Liver (tissue), 3 donors: Measurements from ENCODE around the gene COL23A1.

ENCODE experiments used
- EGR1 ChIP-seq, 2 donors: IDR thresholded peaks; 2 replicates each; pipeline ENCODE4 v1.6.1; 2016 to 2018; ENCODE audit warnings: antibody characterized with exemption in 2 of 2, low read depth in 2 of 2
- SP1 ChIP-seq: IDR thresholded peaks from 2 replicates; pipeline ENCODE4 v1.6.1; 2018; ENCODE audit warnings: antibody characterized with exemption, mild to moderate bottlenecking
- TF ChIP-seq, protein P1 (sequence below): fragments of 150-350 bp; IDR thresholded peaks from 2 replicates; pipeline ENCODE4 v1.5.1; 2017; ENCODE audit warnings: improper control_type of control experiment, low read depth, low read length; ENCODE audit not compliant: missing input control
- TF ChIP-seq, protein P2 (sequence below): IDR thresholded peaks from 2 replicates; pipeline ENCODE4 v1.6.1; 2016; ENCODE audit warnings: antibody characterized with exemption, mild to moderate bottlenecking
- donor health status: healthy.
- donor health status: healthy.

DNA sequence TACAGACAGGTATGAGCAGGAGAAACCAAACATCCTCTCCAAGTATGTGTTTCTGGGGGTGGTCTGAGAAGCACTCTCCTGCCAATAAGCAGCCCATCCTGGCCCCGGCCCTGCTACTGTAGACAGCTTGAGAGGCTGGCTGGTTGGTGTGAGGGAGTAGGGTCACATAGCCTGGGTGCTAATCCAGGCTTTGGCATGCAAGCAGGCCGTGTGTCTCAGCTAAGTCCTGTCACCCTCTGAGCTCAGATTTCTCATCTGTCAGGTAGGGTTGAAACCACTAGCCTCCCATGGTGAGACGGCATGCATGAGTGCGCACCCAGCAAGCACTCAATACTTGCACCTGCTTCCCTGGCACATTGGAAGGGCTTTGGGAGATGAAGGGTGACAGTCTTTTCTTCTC is 307.8 kb downstream of the COL23A1 start:
- TF ChIP-seq, protein P1, sequence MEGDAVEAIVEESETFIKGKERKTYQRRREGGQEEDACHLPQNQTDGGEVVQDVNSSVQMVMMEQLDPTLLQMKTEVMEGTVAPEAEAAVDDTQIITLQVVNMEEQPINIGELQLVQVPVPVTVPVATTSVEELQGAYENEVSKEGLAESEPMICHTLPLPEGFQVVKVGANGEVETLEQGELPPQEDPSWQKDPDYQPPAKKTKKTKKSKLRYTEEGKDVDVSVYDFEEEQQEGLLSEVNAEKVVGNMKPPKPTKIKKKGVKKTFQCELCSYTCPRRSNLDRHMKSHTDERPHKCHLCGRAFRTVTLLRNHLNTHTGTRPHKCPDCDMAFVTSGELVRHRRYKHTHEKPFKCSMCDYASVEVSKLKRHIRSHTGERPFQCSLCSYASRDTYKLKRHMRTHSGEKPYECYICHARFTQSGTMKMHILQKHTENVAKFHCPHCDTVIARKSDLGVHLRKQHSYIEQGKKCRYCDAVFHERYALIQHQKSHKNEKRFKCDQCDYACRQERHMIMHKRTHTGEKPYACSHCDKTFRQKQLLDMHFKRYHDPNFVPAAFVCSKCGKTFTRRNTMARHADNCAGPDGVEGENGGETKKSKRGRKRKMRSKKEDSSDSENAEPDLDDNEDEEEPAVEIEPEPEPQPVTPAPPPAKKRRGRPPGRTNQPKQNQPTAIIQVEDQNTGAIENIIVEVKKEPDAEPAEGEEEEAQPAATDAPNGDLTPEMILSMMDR = no peak
- TF ChIP-seq EGR1 (IDR thresholded peaks at IDR 0.05; ENCODE audit: low read depth in 2 of 2) = no peak
- no peak for TF ChIP-seq SP1
- TF ChIP-seq, protein P2, sequence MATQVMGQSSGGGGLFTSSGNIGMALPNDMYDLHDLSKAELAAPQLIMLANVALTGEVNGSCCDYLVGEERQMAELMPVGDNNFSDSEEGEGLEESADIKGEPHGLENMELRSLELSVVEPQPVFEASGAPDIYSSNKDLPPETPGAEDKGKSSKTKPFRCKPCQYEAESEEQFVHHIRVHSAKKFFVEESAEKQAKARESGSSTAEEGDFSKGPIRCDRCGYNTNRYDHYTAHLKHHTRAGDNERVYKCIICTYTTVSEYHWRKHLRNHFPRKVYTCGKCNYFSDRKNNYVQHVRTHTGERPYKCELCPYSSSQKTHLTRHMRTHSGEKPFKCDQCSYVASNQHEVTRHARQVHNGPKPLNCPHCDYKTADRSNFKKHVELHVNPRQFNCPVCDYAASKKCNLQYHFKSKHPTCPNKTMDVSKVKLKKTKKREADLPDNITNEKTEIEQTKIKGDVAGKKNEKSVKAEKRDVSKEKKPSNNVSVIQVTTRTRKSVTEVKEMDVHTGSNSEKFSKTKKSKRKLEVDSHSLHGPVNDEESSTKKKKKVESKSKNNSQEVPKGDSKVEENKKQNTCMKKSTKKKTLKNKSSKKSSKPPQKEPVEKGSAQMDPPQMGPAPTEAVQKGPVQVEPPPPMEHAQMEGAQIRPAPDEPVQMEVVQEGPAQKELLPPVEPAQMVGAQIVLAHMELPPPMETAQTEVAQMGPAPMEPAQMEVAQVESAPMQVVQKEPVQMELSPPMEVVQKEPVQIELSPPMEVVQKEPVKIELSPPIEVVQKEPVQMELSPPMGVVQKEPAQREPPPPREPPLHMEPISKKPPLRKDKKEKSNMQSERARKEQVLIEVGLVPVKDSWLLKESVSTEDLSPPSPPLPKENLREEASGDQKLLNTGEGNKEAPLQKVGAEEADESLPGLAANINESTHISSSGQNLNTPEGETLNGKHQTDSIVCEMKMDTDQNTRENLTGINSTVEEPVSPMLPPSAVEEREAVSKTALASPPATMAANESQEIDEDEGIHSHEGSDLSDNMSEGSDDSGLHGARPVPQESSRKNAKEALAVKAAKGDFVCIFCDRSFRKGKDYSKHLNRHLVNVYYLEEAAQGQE = no peak
